ENCODE data around the gene FHAD1.

DNA sequence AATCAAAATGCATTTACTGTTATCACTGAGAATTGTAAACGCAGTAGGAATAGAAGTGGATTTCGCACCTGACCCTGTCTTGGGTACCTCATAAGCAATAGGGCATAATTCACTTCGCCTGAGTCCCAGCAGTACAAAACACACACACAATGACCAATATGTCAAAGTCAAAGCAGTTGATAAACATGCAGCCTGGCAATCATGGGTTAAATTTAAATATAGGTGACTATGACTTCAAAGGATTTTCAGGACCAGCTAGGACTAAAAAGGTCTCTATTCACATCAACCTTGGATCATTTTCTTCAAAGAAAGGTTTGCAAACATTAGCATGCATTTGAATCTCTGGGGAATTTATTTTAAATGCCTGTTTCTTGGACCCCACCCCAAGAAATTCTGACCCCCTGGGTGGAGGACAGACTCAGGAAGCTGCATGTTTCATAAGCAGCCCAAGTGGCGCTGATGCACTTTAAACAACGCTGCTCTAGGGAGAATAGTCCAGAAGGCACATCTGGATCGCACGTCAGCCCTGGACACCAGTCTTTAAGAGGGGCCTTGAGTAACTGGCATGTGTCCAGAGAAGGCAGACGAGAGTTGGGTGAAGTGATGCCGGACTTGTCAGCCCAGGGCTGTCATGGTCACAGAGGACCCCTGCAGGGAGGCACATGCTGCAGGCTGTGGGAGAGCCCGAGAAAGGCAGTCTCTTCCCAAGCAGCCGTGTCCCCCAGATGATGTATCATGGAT lies 107.0 kb downstream of the FHAD1 start:
- TF ChIP-seq POLR2A (IDR thresholded peaks at IDR 0.05): no peak
- TF ChIP-seq, protein P1, sequence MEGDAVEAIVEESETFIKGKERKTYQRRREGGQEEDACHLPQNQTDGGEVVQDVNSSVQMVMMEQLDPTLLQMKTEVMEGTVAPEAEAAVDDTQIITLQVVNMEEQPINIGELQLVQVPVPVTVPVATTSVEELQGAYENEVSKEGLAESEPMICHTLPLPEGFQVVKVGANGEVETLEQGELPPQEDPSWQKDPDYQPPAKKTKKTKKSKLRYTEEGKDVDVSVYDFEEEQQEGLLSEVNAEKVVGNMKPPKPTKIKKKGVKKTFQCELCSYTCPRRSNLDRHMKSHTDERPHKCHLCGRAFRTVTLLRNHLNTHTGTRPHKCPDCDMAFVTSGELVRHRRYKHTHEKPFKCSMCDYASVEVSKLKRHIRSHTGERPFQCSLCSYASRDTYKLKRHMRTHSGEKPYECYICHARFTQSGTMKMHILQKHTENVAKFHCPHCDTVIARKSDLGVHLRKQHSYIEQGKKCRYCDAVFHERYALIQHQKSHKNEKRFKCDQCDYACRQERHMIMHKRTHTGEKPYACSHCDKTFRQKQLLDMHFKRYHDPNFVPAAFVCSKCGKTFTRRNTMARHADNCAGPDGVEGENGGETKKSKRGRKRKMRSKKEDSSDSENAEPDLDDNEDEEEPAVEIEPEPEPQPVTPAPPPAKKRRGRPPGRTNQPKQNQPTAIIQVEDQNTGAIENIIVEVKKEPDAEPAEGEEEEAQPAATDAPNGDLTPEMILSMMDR (IDR thresholded peaks at IDR 0.05): no peak
